H1 (cell line): ENCODE measurements around the gene ARHGEF10L. TPM values are rescaled to one million over a fixed set of nuclear protein-coding genes. Genes with fewer than 3 reads are reported as not detected.

Experiments
- CTCF ChIA-PET: fragments of 300-600 bp; sonication (Branson Sonifier 250); formaldehyde crosslinking; loops from one replicate; lab custom pipeline; 2021; ENCODE audit not compliant: partially characterized antibody; lab: Charles Lee
- POLR2A ChIA-PET: fragments of 300-600 bp; sonication (Branson Sonifier 250); formaldehyde crosslinking; loops from one replicate; lab custom pipeline; 2021; ENCODE audit warnings: inconsistent platforms; ENCODE audit not compliant: partially characterized antibody; lab: Charles Lee
- DNase-seq, 2 experiments: peaks; one replicate each; pipeline versions ENCODE4 v3.0.0 to v3.0.0-alpha.2; 2010 to 2022; ENCODE audit warnings: low spot score in 2 of 2, low read depth in 1 of 2, mixed read lengths in 1 of 2
- FAIRE-seq: peaks from 2 replicates; lab custom pipeline; 2011; peaks lifted over from hg19 to GRCh38; lab: Jason Lieb, UNC
- H2AFZ ChIP-seq: 2 replicates; pipeline ENCODE4 v1.8.1; 2012; ENCODE audit warnings: low read length, inconsistent platforms
- H2AK5ac ChIP-seq: 2 replicates; pipeline ENCODE4 v1.6.1; 2013; ENCODE audit warnings: low read depth, low read length
- H2BK120ac ChIP-seq: replicated peaks from 2 replicates; pipeline ENCODE3; 2013; ENCODE audit warnings: low read depth, low read length, inconsistent platforms
- H2BK12ac ChIP-seq: 2 replicates; pipeline ENCODE4 v1.6.1; 2013; ENCODE audit warnings: low read depth, low read length
- H2BK15ac ChIP-seq: 2 replicates; pipeline ENCODE4 v1.6.1; 2013; ENCODE audit warnings: low read length
- H2BK20ac ChIP-seq: 2 replicates; pipeline ENCODE4 v1.6.1; 2013; ENCODE audit warnings: low read length
- H2BK5ac ChIP-seq: 2 replicates; pipeline ENCODE4 v1.6.1; 2013; ENCODE audit warnings: low read depth, low read length
- H3K14ac ChIP-seq: 2 replicates; pipeline ENCODE4 v1.6.1; 2013; ENCODE audit warnings: inconsistent platforms; ENCODE audit not compliant: insufficient read length
- H3K18ac ChIP-seq: 2 replicates; pipeline ENCODE4 v1.6.1; 2013; ENCODE audit warnings: low read length; ENCODE audit errors: extremely low read depth
- H3K23ac ChIP-seq: 2 replicates; pipeline ENCODE4 v1.6.1; 2013; ENCODE audit warnings: inconsistent platforms; ENCODE audit not compliant: insufficient read length
- H3K23me2 ChIP-seq: 2 replicates; pipeline ENCODE4 v1.6.1; 2013; ENCODE audit warnings: low read depth, low read length
- H3K27ac ChIP-seq: 2 replicates; pipeline ENCODE4 v1.6.1; 2011; ENCODE audit warnings: low read depth, low read length, inconsistent platforms
- H3K27me3 ChIP-seq, 4 experiments: replicated peaks in 1 of 4; 1 replicate in 1 of 4; 2 replicates in 3 of 4; pipeline versions ENCODE4 v1.6.1 to v1.8.1; 2011 to 2013; ENCODE audit warnings: low read length in 3 of 4, mild to moderate bottlenecking in 3 of 4, inconsistent platforms in 2 of 4, mixed read lengths in 2 of 4, moderate library complexity in 1 of 4; ENCODE audit not compliant: control insufficient read depth in 3 of 4, insufficient read depth in 3 of 4; ENCODE audit errors: extremely low read depth in 1 of 4
- H3K36me3 ChIP-seq, 4 experiments: 2 replicates each; pipeline versions ENCODE4 v1.6.1 to v1.8.1; 2011 to 2013; ENCODE audit warnings: mild to moderate bottlenecking in 4 of 4, low read length in 3 of 4, moderate library complexity in 2 of 4, control low read depth in 1 of 4, inconsistent platforms in 1 of 4; ENCODE audit not compliant: insufficient read depth in 4 of 4, control insufficient read depth in 2 of 4
- H3K4ac ChIP-seq: replicated peaks from 2 replicates; pipeline ENCODE3; 2013; ENCODE audit warnings: low read length, low read depth, mixed read lengths, inconsistent platforms; ENCODE audit not compliant: insufficient read length
- H3K4me1 ChIP-seq, 4 experiments: replicated peaks in 1 of 4; 1 replicate in 1 of 4; 2 replicates in 3 of 4; pipeline versions ENCODE4 v1.6.1 to v1.8.1; 2011 to 2013; ENCODE audit warnings: low read length in 3 of 4, inconsistent platforms in 2 of 4, mixed read lengths in 1 of 4; ENCODE audit not compliant: insufficient read depth in 4 of 4, control insufficient read depth in 3 of 4
- H3K4me2 ChIP-seq, 2 experiments: 2 replicates each; pipeline versions ENCODE4 v1.6.1 to v1.8.1; 2011 to 2013; ENCODE audit warnings: low read depth in 2 of 2, low read length in 2 of 2, control low read depth in 1 of 2, inconsistent platforms in 1 of 2, mild to moderate bottlenecking in 1 of 2; ENCODE audit not compliant: insufficient read depth in 1 of 2
- H3K4me3 ChIP-seq, 4 experiments: fragments of 200-600, 300-600 bp in 1 of 4; sonication (generic), shearing (Covaris generic), sonication (Bioruptor Twin) in 1 of 4; 2 replicates each; pipeline versions ENCODE4 v1.5.1 to v1.8.1; 2011 to 2016; ENCODE audit warnings: low read length in 4 of 4, low read depth in 3 of 4, control low read depth in 2 of 4, inconsistent platforms in 2 of 4, mild to moderate bottlenecking in 2 of 4, mixed read lengths in 1 of 4, moderate library complexity in 1 of 4; ENCODE audit not compliant: insufficient read depth in 2 of 4; ENCODE audit errors: extremely low read depth in 1 of 4
- H3K56ac ChIP-seq: replicated peaks from 2 replicates; pipeline ENCODE3; 2013; ENCODE audit warnings: low read depth, mild to moderate bottlenecking, mixed read lengths, low read length, inconsistent platforms; ENCODE audit not compliant: insufficient read length
- H3K79me1 ChIP-seq: 2 replicates; pipeline ENCODE4 v1.6.1; 2013; ENCODE audit warnings: low read depth, low read length, control low read depth
- H3K79me2 ChIP-seq, 2 experiments: 2 replicates each; pipeline versions ENCODE4 v1.6.1 to v1.8.1; 2012 to 2013; ENCODE audit warnings: low read length in 2 of 2, mild to moderate bottlenecking in 2 of 2, inconsistent platforms in 1 of 2; ENCODE audit not compliant: insufficient read depth in 2 of 2, control insufficient read depth in 1 of 2
- H3K9ac ChIP-seq, 4 experiments: replicated peaks in 1 of 4; 1 replicate in 1 of 4; 2 replicates in 3 of 4; pipeline versions ENCODE4 v1.6.1 to v1.8.1; 2011 to 2013; ENCODE audit warnings: low read depth in 3 of 4, low read length in 3 of 4, control low read depth in 2 of 4, mild to moderate bottlenecking in 2 of 4, moderate library complexity in 2 of 4, inconsistent platforms in 1 of 4; ENCODE audit errors: extremely low read depth in 1 of 4
- H3K9me3 ChIP-seq, 2 experiments: 2 replicates each; pipeline versions ENCODE4 v1.6.1 to v1.8.1; 2012 to 2013; ENCODE audit warnings: mild to moderate bottlenecking in 2 of 2, moderate library complexity in 2 of 2, control low read depth in 1 of 2, inconsistent platforms in 1 of 2, low read depth in 1 of 2, low read length in 1 of 2, mixed read lengths in 1 of 2; ENCODE audit not compliant: insufficient read depth in 2 of 2
- H4K20me1 ChIP-seq, 2 experiments: replicated peaks in 1 of 2; 2 replicates each; pipeline versions ENCODE3 to v1.8.1; 2011 to 2013; ENCODE audit warnings: inconsistent platforms in 2 of 2, low read length in 2 of 2, mild to moderate bottlenecking in 1 of 2; ENCODE audit not compliant: insufficient read depth in 2 of 2, control insufficient read depth in 1 of 2
- H4K5ac ChIP-seq: 2 replicates; pipeline ENCODE4 v1.6.1; 2013; ENCODE audit warnings: low read length, low read depth, mixed read lengths, inconsistent platforms; ENCODE audit not compliant: insufficient read length
- H4K8ac ChIP-seq: 2 replicates; pipeline ENCODE4 v1.8.0; 2013; ENCODE audit warnings: mild to moderate bottlenecking, moderate library complexity, low read length, inconsistent platforms; ENCODE audit not compliant: insufficient read depth; ENCODE audit errors: extremely low read depth
- H4K91ac ChIP-seq: replicated peaks from 2 replicates; pipeline ENCODE3; 2013; ENCODE audit warnings: low read length, mixed read lengths, inconsistent platforms; ENCODE audit not compliant: insufficient read length
- HDAC6 ChIP-seq: IDR thresholded peaks from one replicate; pipeline ENCODE4 v1.7.1; 2012; ENCODE audit warnings: low read depth, mild to moderate bottlenecking, inconsistent platforms, low read length, moderate library complexity
- RNF2 ChIP-seq: fragments of 200-900, 300-1000 bp; sonication (generic); IDR thresholded peaks from 2 replicates; pipeline ENCODE4 v1.7.1; 2016; ENCODE audit warnings: borderline replicate concordance, low read depth, mild to moderate bottlenecking, antibody characterized with exemption, low read length; ENCODE audit not compliant: poor library complexity, severe bottlenecking; ENCODE audit errors: missing control alignments
- SRF ChIP-seq: IDR thresholded peaks from 2 replicates; pipeline ENCODE4 v1.6.1; 2011; ENCODE audit warnings: mild to moderate bottlenecking, low read depth, low read length, moderate library complexity
- WGBS, 2 experiments: shearing (Covaris generic) in 1 of 2; methylation state at CpG; one replicate each; pipeline versions ENCODE4 v1.1.6 to v1.1.7; 2013 to 2015; ENCODE audit warnings: low lambda C conversion rate in 2 of 2, mixed read lengths in 2 of 2, inconsistent platforms in 1 of 2, low coverage in 1 of 2, missing lambda C conversion rate in 1 of 2; ENCODE audit not compliant: insufficient replicate concordance in 2 of 2, insufficient coverage in 1 of 2, insufficient read length in 1 of 2; ENCODE audit errors: extremely low coverage in 1 of 2, missing lambda C conversion rate in 1 of 2; 5-methylcytosine and 5-hydroxymethylcytosine counted together
- polyA plus RNA-seq, 7 experiments: library from polyadenylated mRNA; depleted of rRNA in 3 of 7; stranded (reverse) in 5 of 7; unstranded in 2 of 7; fragments of >200 nt in 5 of 7; fragments of 200-250 nt in 2 of 7; gene quantifications; 1 replicate in 5 of 7; 2 replicates in 1 of 7; 4 replicates in 1 of 7; pipeline versions ENCODE4 v1.2.1 to v1.2.3, GENCODE V29; 2011 to 2013; ENCODE audit warnings: missing spikeins in 2 of 7, mixed read lengths in 2 of 7
- total RNA-seq: library from RNA; stranded (reverse); fragmentation: NEBNext Ultra II Directional; extraction: Animal tissue kit (Norgen Biotek cat#: 25700); gene quantifications from 2 replicates; pipeline ENCODE4 v1.2.1, GENCODE V29; 2021

Gene ARHGEF10L
- total and polyA plus RNA-seq, 2 of the 8 experiments (the other 6 are each of a cell fraction or from before 2014, with no cell fraction given): 33.6 to 39.6 TPM

- no peak overlapping the region for H3K4me3 ChIP-seq
- peaks cover 0 to 2% (median under 1%) of the 10 kb centered on the region in 4 experiments; a peak in 3 of 7 replicates for H3K4me1 ChIP-seq
- no peak overlapping the region for H2AK5ac ChIP-seq
- FAIRE-seq (no peak), DNase-seq (no peak)
- no peak overlapping the region for H3K18ac ChIP-seq
- H3K79me2 ChIP-seq: peaks cover 0 to 6% of the 10 kb centered on the region in 2 experiments; a peak in 1 of 4 replicates
- H2BK120ac ChIP-seq: no peak overlapping the region
- no peaks in the 10 kb centered on the region; a peak in 1 of 7 replicates for H3K27me3 ChIP-seq
- no peak overlapping the region; the same call in 1 of the 2 replicates for H4K8ac ChIP-seq
- H3K27ac ChIP-seq: no peak overlapping the region
- no peak overlapping the region for H4K91ac ChIP-seq
- H3K56ac ChIP-seq: no peak overlapping the region
- ChIA-PET CTCF (interaction anchor here (0.8 to 86.2 kb wide), 7 partner anchors 10 to 388 kb away, joined by 3 to 1640 read pairs (median 7); no protein-coding TSS in a partner anchor), POLR2A (interaction anchor here (0.6 to 1.4 kb wide), 4 partner anchors 12 to 105 kb away, joined by 3 to 4 read pairs (median 4); no protein-coding TSS in a partner anchor)
- H2BK5ac ChIP-seq: no peak overlapping the region
- no peaks in the 10 kb centered on the region for H4K20me1 ChIP-seq
- H2BK15ac ChIP-seq: no peak overlapping the region
- H3K9me3 ChIP-seq: no peaks in the 10 kb centered on the region
- H3K14ac ChIP-seq: no peak overlapping the region
- H3K4ac ChIP-seq: no peak overlapping the region
- no peak for TF ChIP-seq RNF2
- no peak for TF ChIP-seq HDAC6
- TF ChIP-seq SRF: 0 out of 2 replicates have a peak, but pooled peaks have one; percentile 35
- H2AFZ ChIP-seq: no peak overlapping the region
- no peaks in the 10 kb centered on the region for H3K23me2 ChIP-seq
- no peak overlapping the region for H3K4me2 ChIP-seq
- no peak overlapping the region for H3K23ac ChIP-seq
- peaks cover 14% of the 10 kb centered on the region for H3K79me1 ChIP-seq
- no peak overlapping the region for H3K9ac ChIP-seq
- H4K5ac ChIP-seq: no peak overlapping the region
- no peak overlapping the region for H2BK20ac ChIP-seq
- H2BK12ac ChIP-seq: no peak overlapping the region
- WGBS, 2 experiments: 91% methylated on average over 9 of the region's 9 CpGs; no CpG with 5 or more reads in 1 of the 2 experiments
- no peaks in the 10 kb centered on the region; a peak in 2 of 8 replicates for H3K36me3 ChIP-seq
Observed at GRCh38 chr1:17596186-17596585, 56.7 kb downstream of the ARHGEF10L start.
